Stimulated activated CD4-positive, alpha-beta T cell treated with anti-CD3 and anti-CD28 coated beads, TNF-alpha, amount 100 ng/mL, for 24 hours (primary cell): ENCODE measurements around the gene TRPM2.
A peak's percentile ranks its signal among the peaks of the same experiment; 100 is the strongest.

Experiments used
- DNase-seq, 3 experiments: peaks; one replicate each; pipeline ENCODE4 v3.0.0-alpha.2; 2020; ENCODE audit warnings: low read depth in 3 of 3

Gene TRPM2

DNA sequence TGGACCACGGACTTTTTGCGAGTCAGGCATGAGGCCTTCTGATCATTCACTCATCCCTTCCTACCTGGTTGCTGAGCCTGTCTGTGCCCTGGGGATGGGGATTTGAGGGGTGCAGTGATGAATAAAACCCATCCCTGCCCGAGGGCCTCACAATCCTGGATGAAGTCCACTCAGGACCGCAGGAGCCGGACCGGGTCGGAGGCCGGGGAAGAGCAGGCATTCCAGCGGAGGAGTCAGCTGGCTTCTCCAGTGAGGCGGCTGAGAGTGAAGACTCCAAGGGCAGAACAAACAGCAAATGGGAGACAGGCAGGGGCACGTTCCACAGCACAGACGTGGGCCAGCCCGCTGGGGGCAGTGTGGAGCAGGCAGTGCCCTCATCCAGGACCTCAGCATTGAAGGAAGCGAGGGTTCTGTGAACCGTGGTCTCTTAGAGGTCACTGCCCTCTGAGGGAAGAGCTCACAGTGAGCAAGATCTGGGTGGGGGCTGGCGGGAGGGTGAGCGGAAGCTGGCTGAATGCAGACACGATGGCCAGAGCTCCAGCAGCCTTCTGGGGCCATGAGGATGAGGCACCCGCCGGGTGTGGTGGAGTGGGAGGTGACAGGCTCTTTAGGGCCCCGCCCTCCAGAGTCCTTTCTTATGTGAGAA is 91.0 kb downstream of the TRPM2 start:
- no peak for DNase-seq

DNA sequence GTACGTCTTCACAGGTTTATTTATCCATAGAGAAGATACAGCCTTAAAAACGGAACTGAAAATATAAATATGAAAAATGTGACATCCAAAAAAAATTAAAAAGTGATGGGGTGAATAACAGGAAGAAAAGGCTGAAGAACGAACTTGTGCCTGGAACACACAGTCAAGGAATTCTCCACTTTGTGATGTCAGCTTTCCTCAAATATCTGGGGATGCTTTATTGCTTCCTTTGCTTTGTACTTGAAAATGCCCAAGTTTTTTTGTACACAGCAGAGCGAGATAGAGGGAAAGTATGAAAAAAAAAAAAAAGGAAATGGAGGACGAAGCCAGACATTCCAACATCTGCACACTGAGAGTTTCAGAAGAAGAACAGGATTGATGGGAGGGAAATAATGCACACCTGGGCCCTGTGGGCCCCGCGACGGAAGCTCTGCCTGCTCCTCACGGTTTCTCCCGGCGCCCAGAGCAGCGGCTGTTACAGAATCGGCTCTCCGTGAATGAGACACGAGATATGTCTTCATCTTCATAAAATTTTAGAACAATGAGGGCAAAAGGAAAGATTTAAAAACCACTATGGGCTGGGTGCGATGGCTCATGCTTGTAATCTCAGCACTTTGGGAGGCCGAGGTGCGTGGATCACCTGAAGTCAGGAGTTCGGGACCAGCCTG is 91.9 kb downstream of the TRPM2 start:
- no peak for DNase-seq

DNA sequence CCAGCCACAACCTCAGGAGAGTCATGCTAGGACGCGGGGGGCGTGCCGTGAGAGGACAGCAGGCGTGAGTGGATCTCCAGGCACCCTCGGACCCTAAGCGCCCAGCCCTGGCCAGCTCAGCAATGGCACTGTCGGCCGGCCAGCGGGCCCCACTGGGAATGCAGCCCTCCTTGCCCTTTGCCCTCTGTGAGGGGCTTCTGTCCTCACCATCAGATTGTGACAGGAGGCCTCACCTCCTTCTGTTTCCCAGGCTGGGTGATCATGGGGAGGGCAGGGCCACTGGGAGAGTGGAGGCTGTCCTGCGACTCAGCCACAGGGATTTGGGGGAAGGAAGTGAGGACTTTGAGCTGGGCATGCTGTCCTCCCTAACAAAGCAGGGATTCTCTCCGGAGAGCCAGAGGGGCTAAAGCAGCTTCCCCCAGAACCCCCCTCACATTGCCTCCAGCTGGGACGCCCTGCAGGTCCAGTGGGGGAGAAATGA is 95.3 kb downstream of the TRPM2 start:
- DNase-seq: no peak

DNA sequence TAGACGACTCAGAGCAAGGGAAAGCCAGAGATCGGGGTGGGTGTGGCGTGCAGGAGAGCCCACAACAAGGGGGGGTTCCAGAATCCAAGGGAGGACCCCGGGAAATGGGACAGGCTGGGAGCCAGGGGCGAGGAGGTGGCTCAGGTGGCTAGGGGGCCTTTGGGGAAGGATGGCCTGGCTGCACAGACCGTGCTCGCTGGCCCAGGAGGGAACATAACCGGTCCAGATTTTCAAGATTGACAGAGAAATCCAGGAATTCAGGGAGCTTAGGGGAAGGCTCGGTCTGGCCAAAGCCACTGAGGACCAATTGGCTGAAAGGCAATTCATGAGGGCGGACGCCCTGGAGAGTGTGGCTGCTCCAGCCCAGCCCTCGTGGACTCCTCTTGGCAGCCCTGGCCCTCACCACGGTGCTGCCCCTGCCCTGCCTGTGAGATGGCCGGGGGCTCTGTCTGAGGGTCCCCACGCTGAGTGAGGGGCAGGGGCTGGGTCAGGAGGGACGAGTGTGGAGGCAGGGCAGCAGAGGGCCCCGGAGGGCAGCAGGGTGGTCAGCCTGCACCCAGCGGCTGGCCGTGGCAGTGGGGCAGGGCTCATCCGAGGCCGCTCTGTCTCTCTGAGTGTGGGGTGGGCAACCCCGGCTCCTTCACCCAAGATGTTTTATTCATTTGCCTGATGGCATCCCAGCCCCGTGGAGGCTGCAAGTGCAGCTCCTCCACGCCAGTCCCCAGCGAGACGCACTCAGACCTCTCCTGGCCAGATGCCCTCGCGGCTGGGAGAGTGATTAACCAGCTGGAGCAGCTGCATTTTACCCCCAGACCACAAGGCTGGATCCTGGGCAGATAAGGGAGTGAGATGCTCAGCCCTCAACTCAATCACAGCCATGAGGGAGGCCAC is 96.3 kb downstream of the TRPM2 start:
- DNase-seq: no peak

DNA sequence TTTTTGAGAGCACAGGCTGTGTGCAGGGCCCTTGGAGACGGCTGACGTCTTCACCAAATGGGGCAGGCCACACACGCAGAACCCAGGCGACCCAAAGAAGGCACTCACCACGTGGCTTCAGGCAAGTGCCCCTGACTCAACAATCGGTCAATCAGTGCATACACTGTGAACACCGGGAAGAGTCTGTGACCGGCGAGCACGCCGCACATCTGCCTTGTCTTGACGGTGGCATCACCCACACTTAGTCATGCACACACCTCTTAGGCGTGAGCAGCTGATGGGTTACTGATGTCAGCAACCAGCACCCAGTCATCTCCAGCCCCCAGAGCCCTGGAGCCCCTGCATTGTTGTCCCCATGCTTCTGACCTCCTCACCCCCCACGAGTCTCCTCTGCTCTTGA is 97.0 kb downstream of the TRPM2 start:
- DNase-seq: no peak

DNA sequence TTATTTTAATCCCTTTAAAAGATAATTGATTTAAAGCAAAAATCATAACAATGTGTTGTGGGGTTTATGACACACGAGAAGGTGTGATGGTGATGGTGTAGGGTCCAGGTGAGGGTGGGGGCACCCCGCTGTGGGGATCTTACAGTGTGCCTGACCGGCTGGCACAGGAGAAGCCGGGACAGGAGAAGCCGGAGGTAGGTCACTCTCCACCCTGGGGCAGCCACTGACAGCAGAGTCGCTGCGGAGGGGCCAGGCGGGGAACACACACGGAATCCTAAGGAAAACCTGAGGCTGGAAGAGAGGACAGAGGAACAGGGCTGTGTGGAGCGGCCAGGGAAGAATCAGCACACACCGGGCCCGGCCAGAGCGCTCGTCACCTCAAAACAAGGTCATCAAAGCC is 97.6 kb downstream of the TRPM2 start:
- DNase-seq: no peak

DNA sequence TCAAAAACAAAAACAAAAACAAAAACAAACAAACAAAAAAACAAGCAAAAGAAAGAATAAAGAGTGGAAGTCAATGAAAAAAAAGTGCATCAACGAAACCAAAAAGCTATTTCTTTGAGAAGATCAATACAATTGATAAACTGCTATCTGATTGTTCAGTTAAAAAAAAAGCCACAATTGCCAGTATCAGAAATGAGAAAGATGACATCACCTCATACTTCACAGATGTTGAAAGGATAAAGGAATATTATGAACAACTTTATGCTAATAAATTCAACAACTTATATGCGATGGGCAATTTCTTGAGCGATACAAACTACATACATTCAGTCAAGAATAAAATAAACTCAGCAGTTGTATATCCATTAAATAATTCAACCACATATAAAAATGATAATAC is 99.7 kb downstream of the TRPM2 start:
- no peak for DNase-seq

DNA sequence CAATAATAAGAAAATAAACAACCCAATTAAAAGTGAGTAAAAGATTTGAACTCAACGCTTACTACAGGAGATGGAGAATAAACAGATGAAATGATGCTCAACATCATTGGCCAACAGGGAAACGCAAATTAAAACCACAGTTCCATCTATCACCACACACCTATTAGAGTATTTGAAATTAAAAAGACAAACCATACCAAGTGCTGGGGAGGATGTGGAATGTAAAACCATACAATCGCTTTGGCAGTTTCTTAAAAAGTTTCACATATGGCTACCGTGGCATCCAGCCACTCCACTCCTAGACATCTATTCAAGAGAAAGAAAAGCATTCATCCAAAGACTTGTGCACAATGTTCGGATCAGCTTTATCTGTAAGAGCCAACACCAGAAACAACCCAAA is 100.6 kb downstream of the TRPM2 start:
- no peak for DNase-seq

DNA sequence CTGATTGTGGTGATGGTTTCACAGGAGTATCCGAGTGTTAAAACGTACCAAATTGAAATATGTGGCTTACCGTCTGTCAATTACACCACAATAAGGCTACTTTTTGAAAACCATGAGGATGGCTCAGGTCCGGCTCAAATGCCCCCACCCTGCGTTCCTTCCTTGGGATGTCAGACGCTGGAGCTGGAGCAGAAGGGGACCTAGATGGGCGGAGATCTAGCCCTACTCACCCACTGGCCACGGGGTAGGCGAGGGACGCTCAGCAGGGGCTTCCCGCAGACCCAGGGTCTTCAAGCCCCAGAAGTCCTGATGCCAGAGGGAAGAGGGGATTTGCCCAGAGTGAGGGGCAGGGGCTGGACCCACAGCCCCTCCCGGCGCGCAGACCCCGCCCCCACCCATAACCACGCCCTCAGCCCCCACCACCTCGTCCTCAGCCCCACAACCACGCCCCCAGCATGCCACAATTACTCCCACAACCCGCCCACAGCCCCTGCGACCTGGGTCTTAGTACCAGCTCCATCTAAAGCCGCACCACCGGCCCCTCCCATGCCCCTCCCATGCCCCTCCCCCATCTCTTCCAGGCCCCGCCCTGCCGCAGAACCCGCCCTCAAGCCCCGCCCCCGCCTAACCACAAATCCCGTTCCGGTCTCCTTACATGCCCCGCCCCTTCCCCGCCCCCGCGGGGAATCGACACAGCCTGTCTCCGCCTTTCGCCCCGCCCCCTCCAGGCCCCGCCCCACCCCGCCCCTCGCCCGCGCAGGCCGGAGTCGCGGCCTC is 101.5 kb downstream of the TRPM2 start, which contains the start of gene LRRC3:
Gene LRRC3 (plus strand): TSS at position 764 of the 777 bp plus-strand sequence. CDS start 1,135 bp downstream, outside the sequence.
- DNase-seq: peak; percentile 65 to 82 (median 70)

DNA sequence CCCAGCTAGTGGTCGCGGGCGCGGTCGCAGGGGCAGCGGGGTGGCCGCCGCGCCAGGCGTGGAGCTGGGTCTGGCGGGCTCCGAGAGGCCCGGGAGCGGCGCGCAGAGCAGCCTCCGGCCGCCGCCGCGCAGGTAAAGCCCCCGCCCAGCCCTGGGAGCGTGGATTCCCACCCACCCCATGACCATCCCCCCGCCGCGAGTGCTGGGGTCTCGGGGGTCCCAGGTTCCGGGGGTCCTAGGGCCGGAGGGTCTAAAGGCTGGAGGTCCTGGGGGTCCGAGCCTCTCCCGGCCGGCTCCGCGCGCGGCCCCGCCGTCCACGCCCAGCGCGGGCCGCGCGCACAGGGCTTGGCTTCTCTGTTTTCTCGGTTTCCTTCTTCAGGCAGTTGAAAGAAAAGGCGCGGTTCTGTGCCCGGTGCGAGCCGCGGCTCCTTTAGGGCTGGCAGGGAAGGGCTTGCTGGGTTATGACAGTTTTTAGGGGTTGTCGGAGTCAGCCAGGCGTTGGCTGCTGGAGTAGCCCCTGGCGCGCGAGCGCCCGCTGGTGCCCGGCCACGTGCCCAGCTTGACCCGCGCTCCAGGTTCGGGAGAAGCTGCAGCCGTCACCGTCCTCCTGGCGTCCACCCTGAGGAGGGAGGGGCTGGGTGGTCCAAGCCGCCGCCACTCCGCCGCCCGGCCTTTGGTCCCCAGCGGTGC is 102.2 kb downstream of the TRPM2 start:
- peak in 1 of 3 experiments; percentile 32 for DNase-seq

DNA sequence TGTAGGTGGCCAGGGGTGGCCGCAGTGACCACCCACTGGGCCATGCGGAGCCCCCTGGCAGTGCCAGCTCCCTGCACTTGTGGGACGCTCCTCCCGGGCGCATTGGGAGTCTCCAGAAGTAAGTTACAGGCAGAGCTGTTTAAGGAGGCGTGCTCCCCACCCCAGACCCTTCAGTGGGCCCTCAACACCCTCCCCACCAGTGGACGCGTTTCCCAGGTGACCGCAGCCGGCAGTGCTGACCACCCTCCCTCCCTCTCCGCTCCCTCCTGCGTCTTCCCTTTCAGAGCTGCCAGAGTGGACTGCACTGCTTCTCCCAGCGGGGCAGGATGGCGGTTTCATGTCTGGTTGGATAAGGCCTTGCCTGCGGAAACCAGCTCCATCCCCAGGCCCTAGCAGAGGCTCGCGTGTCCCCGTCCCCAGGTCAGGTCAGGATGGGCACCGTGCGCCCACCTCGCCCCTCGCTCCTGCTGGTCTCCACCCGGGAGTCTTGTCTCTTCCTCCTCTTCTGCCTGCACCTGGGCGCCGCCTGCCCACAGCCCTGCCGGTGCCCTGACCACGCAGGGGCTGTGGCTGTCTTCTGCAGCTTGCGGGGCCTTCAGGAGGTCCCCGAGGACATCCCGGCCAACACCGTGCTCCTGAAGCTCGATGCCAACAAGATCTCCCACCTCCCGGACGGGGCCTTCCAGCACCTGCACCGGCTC is 102.9 kb downstream of the TRPM2 start:
- no peak for DNase-seq

DNA sequence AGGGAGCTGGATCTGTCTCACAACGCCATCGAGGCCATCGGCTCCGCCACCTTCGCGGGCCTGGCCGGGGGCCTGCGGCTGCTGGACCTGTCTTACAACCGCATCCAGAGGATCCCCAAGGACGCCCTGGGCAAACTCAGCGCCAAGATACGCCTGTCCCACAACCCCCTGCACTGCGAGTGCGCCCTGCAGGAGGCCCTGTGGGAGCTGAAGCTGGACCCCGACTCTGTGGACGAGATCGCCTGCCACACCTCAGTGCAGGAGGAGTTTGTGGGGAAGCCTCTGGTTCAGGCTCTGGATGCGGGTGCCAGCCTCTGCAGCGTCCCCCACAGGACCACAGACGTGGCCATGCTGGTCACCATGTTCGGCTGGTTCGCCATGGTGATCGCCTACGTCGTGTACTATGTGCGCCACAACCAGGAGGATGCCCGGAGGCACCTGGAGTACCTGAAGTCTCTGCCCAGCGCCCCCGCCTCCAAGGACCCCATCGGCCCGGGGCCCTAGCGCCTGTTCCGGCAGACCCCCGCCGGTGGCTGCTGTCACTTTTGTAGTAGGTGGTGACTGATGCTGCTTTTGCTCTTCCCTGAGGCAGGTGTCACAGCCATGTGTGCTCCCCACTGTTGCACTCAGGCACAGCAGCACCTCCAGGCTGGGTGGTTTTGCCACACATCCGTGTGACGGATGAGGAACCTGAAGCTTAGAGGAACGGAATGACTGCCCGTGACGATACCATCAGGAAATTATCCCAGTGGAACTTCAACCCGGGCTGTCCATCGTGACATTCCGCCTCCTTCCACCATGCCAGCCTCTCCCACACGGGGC is 103.7 kb downstream of the TRPM2 start:
- no peak for DNase-seq

DNA sequence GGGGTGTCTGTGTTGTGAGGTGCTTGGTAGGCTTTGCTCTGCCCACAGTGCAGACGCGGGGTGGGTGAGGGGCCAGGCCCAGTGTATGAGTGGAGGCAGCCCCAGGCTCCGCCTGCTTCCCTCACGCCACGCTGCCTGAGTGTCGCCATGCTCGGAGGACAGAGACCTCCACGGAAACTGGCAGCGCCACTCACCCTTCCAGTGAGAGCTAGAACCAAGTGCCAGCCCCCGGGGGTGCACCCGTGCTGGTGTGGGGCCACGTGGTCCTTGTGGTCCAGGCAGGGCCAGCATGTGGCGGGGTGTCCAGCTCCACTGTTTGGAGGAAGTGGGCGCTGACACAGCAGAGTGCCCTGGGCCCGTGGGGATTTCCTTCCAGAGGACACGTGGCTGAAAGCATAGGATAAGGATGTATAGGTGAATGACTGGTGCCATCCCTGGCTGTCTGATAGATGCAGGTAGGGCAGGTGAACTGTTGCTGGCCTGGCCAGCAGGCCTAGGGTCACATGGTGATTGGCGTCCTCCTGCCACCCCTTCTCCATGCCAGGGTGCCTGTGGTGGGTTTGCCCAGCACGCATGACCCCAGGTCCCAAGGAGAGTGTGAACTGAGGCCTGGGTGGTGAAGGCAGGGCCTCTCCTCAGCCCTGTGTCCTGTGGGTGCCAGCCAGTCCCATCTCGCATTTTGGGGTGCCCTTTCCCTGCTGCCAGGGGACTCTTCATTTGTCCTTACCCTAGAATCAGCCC is 105.7 kb downstream of the TRPM2 start:
- no peak for DNase-seq

DNA sequence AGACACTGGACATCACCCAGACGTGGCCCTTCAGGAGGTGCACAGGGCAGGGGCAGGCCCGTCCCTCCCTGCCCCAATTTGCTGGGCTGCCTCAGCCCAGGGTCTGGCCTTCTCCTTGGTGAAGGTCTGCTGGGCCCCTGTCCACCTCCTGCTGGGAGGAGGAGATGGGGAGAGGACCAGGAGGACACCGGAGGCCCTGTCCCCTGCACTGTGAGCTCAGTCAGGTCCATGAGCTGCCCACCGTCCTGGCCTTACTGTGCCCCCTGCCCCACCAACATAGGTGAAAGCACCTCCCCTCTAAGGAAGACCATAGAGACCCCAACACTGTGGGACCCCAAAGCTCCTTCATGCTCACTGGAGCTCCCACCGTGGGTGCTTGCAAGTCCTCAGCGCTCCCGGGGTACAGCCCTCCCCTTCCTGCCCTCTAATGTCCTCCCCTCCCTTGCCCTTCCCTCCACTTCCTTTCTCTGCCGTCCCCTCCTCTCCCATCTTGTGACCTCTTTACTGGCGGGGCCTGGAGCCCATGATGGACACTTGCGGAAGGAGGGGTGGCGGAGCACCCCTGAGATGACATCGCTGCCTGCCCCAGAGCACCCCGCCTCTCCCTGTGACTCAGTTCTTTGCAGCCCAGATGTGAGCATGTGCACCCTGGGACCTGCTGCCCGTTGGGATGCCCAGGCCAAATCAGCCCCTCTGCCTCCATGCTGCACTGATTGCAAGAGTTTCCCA is 106.5 kb downstream of the TRPM2 start:
- DNase-seq: no peak

DNA sequence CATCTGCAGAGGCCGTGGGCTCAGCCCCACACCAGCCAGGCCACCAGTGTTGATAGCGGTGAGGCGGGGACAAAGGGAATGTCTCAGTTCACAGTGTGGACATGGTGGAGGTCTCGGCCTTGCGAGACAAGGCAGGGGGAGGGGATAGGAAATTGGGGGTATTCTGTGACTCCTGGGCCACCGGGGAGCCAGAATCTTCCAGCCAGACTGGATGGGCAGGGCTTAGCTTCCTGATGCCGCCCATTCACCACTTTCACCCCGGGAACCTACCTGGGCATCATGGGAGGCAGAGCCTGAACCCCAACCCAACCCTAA is 107.0 kb downstream of the TRPM2 start:
- DNase-seq: no peak

DNA sequence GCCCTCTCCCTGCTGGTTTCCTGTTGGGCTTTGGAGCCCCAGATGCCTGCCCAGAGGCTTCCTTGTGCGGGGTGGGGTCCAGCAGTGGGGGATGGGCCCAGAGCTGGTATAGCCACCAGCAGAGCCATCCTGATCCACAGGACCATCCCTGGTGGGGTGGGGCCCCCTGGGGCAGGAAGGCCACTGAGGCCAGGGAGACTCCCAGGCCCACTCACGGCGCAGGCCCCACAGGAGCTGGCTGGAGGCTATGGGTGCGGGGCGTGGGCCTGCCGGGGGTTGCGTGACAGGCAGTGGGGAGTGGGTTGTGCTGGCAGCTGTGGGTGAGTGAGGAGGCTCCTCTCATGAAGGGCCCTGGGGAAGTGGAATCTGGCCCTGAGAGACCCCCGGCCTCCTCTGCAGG is 107.6 kb downstream of the TRPM2 start:
- DNase-seq: no peak

DNA sequence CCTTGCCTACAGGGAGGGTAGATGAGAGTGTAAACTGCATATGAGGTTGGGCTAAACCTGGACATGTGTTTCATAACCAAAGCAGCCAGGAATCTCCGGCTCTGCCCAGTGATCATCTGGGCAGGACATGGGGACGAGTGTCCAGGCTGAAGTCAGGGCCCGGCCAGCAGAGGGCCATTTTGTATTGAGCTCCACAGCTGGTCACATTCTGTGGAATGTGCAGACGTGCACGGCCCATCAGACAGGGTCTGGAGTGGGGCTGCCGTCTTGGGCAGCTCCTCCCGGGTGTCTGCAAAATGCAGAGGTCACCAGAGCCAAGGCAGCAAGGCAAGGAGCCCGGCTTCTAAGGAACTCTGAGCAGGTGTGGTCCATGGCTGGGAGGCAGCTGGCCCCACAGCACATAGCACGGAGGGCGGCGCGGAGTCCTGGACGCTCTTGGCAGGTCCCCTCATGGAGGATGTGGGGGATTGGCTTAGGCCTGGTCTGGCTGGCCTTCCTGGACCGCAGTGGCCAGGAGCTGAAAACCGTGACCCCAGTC is 108.1 kb downstream of the TRPM2 start:
- DNase-seq: no peak
